Measurements from ENCODE around the gene SLC5A10. TPM values are rescaled to one million over a fixed set of nuclear protein-coding genes. Genes with fewer than 3 reads are reported as not detected.

Gene SLC5A10
- total RNA-seq, 1 experiment from 2014 or later: not detected

DNA sequence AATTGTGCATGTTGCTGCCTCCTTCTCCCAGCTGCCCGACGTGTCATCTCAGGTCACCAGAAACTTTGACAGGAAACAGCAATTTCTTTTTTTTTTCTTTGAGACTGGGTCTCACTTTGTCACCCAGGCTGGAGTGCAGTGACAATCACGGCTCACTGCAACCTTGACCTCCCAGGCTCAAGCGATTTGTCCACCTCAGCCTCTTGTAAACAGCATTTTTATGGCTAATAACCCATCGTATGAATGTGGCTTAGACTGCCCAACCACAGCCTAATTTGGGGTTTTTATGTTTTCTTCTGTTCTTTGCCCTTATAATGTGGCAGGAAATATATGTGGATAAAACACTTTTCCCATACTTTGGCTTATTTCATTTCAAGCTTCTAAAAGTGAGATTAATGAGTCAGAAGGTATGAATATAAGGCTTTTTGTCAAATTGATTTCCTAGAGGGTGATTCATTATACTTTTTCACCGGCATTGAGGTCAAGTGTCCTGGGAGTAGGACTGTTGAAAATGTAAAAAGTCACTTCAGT, 31.0 kb upstream of the SLC5A10 start:
- Histone ChIP-seq H3K27ac (ENCODE audit: low read length) (no peak overlapping the region), H3K36me3 (ENCODE audit: control insufficient read depth, insufficient read depth, low read length) (no peaks in the 10 kb centered on the region), H3K27me3 (ENCODE audit: control insufficient read depth, insufficient read depth, low read length) (no peaks in the 10 kb centered on the region), H3K4me1 (ENCODE audit: control insufficient read depth, insufficient read depth, low read length) (no peaks in the 10 kb centered on the region), H3K9me3 (ENCODE audit: control insufficient read depth, insufficient read depth, low read depth, low read length) (no peaks in the 10 kb centered on the region), H3K4me3 (ENCODE audit: low read depth in 2 of 2, low read length in 2 of 2) (no peak overlapping the region)
- no TSS peak for BruUV-seq (replicated peaks)
- in situ Hi-C loops (cut with HindIII; ENCODE audit: low pct_unique_long_range_greater_than_20kb, low sequenced_read_pairs): no loop called here
- ChIA-PET CTCF (no interaction called here), POLR2A (no interaction called here)
- DNase-seq (ENCODE audit: low read depth, low spot score) (no peak), ATAC-seq (no peak)
- TF ChIP-seq, protein P1, sequence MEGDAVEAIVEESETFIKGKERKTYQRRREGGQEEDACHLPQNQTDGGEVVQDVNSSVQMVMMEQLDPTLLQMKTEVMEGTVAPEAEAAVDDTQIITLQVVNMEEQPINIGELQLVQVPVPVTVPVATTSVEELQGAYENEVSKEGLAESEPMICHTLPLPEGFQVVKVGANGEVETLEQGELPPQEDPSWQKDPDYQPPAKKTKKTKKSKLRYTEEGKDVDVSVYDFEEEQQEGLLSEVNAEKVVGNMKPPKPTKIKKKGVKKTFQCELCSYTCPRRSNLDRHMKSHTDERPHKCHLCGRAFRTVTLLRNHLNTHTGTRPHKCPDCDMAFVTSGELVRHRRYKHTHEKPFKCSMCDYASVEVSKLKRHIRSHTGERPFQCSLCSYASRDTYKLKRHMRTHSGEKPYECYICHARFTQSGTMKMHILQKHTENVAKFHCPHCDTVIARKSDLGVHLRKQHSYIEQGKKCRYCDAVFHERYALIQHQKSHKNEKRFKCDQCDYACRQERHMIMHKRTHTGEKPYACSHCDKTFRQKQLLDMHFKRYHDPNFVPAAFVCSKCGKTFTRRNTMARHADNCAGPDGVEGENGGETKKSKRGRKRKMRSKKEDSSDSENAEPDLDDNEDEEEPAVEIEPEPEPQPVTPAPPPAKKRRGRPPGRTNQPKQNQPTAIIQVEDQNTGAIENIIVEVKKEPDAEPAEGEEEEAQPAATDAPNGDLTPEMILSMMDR (IDR thresholded peaks at IDR 0.05): no peak
- TF ChIP-seq, protein P2, sequence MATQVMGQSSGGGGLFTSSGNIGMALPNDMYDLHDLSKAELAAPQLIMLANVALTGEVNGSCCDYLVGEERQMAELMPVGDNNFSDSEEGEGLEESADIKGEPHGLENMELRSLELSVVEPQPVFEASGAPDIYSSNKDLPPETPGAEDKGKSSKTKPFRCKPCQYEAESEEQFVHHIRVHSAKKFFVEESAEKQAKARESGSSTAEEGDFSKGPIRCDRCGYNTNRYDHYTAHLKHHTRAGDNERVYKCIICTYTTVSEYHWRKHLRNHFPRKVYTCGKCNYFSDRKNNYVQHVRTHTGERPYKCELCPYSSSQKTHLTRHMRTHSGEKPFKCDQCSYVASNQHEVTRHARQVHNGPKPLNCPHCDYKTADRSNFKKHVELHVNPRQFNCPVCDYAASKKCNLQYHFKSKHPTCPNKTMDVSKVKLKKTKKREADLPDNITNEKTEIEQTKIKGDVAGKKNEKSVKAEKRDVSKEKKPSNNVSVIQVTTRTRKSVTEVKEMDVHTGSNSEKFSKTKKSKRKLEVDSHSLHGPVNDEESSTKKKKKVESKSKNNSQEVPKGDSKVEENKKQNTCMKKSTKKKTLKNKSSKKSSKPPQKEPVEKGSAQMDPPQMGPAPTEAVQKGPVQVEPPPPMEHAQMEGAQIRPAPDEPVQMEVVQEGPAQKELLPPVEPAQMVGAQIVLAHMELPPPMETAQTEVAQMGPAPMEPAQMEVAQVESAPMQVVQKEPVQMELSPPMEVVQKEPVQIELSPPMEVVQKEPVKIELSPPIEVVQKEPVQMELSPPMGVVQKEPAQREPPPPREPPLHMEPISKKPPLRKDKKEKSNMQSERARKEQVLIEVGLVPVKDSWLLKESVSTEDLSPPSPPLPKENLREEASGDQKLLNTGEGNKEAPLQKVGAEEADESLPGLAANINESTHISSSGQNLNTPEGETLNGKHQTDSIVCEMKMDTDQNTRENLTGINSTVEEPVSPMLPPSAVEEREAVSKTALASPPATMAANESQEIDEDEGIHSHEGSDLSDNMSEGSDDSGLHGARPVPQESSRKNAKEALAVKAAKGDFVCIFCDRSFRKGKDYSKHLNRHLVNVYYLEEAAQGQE (IDR thresholded peaks at IDR 0.05; ENCODE audit: insufficient read depth in 1 of 2, low read depth in 2 of 2, low read length in 1 of 2): no peak
- TF ChIP-seq SIN3A (IDR thresholded peaks at IDR 0.05; ENCODE audit: borderline replicate concordance, insufficient read depth, low read depth, low read length) (no peak), POLR2AphosphoS5 (IDR thresholded peaks at IDR 0.05; ENCODE audit: low read depth, low read length) (no peak), TCF7L2 (IDR thresholded peaks at IDR 0.05; ENCODE audit: low read depth, low read length) (no peak)
- intact Hi-C loops (cut with micrococcal nuclease; ENCODE audit: unreplicated experiment): no loop called here

DNA sequence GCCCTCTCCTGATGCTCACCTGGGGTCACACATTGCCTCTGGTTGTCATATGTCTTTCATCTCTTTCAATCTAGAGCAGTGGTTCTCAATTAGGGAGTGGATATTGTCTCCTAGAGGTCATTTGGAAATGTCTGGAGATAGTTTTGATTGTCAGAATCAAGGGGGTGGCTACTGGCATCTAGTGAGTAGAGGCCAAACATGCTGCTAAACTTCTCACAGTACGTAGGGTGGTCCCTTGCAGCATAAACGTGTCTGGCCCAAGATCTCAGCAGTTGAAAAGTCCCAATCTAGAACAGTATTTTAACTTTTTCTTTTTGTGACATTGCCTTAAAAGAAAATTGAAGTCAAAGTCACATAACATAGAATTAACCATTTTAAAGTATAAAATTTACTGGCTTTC, 30.5 kb upstream of the SLC5A10 start:
- BruUV-seq (replicated peaks): no TSS peak
- Histone ChIP-seq H3K4me1 (ENCODE audit: control insufficient read depth, insufficient read depth, low read length) (no peaks in the 10 kb centered on the region), H3K27ac (ENCODE audit: low read length) (no peak overlapping the region), H3K36me3 (ENCODE audit: control insufficient read depth, insufficient read depth, low read length) (no peaks in the 10 kb centered on the region), H3K9me3 (ENCODE audit: control insufficient read depth, insufficient read depth, low read depth, low read length) (no peaks in the 10 kb centered on the region), H3K4me3 (ENCODE audit: low read depth in 2 of 2, low read length in 2 of 2) (no peak overlapping the region), H3K27me3 (ENCODE audit: control insufficient read depth, insufficient read depth, low read length) (no peaks in the 10 kb centered on the region)
- no peak for DNase-seq (ENCODE audit: low read depth, low spot score)
- ChIA-PET CTCF (no interaction called here), POLR2A (no interaction called here)
- in situ Hi-C loops (cut with HindIII; ENCODE audit: low pct_unique_long_range_greater_than_20kb, low sequenced_read_pairs) (no loop called here), intact Hi-C loops (cut with micrococcal nuclease; ENCODE audit: unreplicated experiment) (no loop called here)
- no peak for ATAC-seq
- TF ChIP-seq TCF7L2 (IDR thresholded peaks at IDR 0.05; ENCODE audit: low read depth, low read length): no peak
- TF ChIP-seq POLR2AphosphoS5 (IDR thresholded peaks at IDR 0.05; ENCODE audit: low read depth, low read length): no peak
- no peak for TF ChIP-seq SIN3A (IDR thresholded peaks at IDR 0.05; ENCODE audit: borderline replicate concordance, insufficient read depth, low read depth, low read length)
- TF ChIP-seq, protein P2 (IDR thresholded peaks at IDR 0.05; ENCODE audit: insufficient read depth in 1 of 2, low read depth in 2 of 2, low read length in 1 of 2): no peak

Data from Panc1 (cell line).